Upper lobe of left lung (tissue), 4 donors: ENCODE measurements around the gene PRM1.

Experiments used
- EP300 ChIP-seq, 4 donors: sonication (generic); formaldehyde crosslinking; IDR thresholded peaks; one replicate each; pipeline ENCODE4 v1.5.1; 2017; ENCODE audit warnings: antibody characterized with exemption in 4 of 4, control low read depth in 2 of 4
- POLR2A ChIP-seq, 4 donors: fragments of 450-650 bp; IDR thresholded peaks; one replicate each; pipeline ENCODE4 v1.5.1; 2016 to 2017; ENCODE audit warnings: antibody characterized with exemption in 4 of 4, mild to moderate bottlenecking in 2 of 4
- POLR2AphosphoS5 ChIP-seq, 2 donors: sonication (generic); formaldehyde crosslinking; IDR thresholded peaks; one replicate each; pipeline ENCODE4 v1.5.1; 2017; ENCODE audit warnings: antibody characterized with exemption in 2 of 2
- TF ChIP-seq, protein P1 (sequence below), 6 experiments: fragments of 450-650 bp in 4 of 6; fragments of 200-600 bp in 2 of 6; sonication (generic) in 2 of 6; IDR thresholded peaks; one replicate each; pipeline ENCODE4 v1.5.1; 2016 to 2019; ENCODE audit warnings: antibody characterized with exemption in 6 of 6

DNA sequence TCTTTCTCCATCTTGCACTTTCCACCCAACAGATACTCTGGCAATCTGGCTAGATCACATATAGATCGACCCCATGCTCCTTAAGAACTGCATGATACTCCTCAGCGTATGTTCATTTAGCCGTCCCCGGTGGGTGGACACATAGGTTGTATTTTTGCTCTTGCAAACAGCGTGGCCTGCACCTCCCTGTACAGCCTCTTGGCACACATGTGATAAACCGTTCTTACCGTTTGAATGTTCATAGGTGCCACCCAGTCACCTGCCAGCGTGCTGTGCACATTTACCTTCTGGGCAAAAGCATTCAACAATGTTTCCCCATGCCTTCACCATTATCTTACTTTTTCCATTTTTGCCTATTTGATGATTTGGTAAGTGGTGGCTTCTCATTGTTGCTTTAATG lies 18.2 kb downstream of the PRM1 start:
- TF ChIP-seq, protein P1, sequence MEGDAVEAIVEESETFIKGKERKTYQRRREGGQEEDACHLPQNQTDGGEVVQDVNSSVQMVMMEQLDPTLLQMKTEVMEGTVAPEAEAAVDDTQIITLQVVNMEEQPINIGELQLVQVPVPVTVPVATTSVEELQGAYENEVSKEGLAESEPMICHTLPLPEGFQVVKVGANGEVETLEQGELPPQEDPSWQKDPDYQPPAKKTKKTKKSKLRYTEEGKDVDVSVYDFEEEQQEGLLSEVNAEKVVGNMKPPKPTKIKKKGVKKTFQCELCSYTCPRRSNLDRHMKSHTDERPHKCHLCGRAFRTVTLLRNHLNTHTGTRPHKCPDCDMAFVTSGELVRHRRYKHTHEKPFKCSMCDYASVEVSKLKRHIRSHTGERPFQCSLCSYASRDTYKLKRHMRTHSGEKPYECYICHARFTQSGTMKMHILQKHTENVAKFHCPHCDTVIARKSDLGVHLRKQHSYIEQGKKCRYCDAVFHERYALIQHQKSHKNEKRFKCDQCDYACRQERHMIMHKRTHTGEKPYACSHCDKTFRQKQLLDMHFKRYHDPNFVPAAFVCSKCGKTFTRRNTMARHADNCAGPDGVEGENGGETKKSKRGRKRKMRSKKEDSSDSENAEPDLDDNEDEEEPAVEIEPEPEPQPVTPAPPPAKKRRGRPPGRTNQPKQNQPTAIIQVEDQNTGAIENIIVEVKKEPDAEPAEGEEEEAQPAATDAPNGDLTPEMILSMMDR (IDR thresholded peaks at IDR 0.05), result no peak
- TF ChIP-seq POLR2A (IDR thresholded peaks at IDR 0.05) (no peak), POLR2AphosphoS5 (IDR thresholded peaks at IDR 0.05) (no peak), EP300 (IDR thresholded peaks at IDR 0.05) (no peak)
